Lower lobe of right lung (tissue), 2 donors: ENCODE results near the gene CLPTM1L. TPM values are rescaled to one million over a fixed set of nuclear protein-coding genes. Genes with fewer than 3 reads are reported as not detected.
A peak's percentile ranks its signal among the peaks of the same experiment; 100 is the strongest.

Experiments
- ATAC-seq, 2 donors: fragments of 200-7000 bp; cut with Tn5 transposase; one replicate each; pipeline ENCODE4 v1.9.1; 2020 to 2022; ENCODE audit warnings: mild to moderate bottlenecking in 2 of 2, moderate library complexity in 2 of 2
- DNase-seq: peaks from one replicate; pipeline ENCODE4 v3.0.0-alpha.2; 2020
- H3K27ac ChIP-seq: fragments of 200-600 bp; one replicate; pipeline ENCODE4 v1.8.0; 2022
- H3K27me3 ChIP-seq: fragments of 200-600 bp; one replicate; pipeline ENCODE4 v1.8.0; 2022; ENCODE audit warnings: low read depth
- H3K36me3 ChIP-seq: fragments of 200-600 bp; one replicate; pipeline ENCODE4 v1.8.0; 2022; ENCODE audit warnings: mild to moderate bottlenecking
- H3K4me1 ChIP-seq: fragments of 200-600 bp; one replicate; pipeline ENCODE4 v1.8.0; 2022
- H3K4me3 ChIP-seq: fragments of 200-600 bp; one replicate; pipeline ENCODE4 v1.8.0; 2022; ENCODE audit warnings: mild to moderate bottlenecking
- H3K9me3 ChIP-seq: fragments of 200-600 bp; one replicate; pipeline ENCODE4 v1.8.0; 2022
- intact Hi-C: fragments of 100-400 bp; cut with DNase I; formaldehyde crosslinking; loops from one replicate; pipeline ENCODE4 v1.11.0; 2022
- microRNA-seq: library from miRNA; unstranded; fragments of <30 nt; microRNA quantifications from one replicate; pipeline ENCODE4 v1.2.0, GENCODE V29; 2020; ENCODE audit warnings: borderline number of aligned reads
- total RNA-seq: library from RNA; stranded (reverse); fragmentation: NEBNext Ultra II Directional; extraction: Animal tissue kit (Norgen Biotek cat#: 25700); gene quantifications from one replicate; pipeline ENCODE4 v1.2.1, GENCODE V29; 2021
- TF ChIP-seq, protein P1 (sequence below): fragments of 200-600 bp; IDR thresholded peaks from one replicate; pipeline ENCODE4 v1.8.0; 2022; ENCODE audit warnings: antibody characterized with exemption, mild to moderate bottlenecking
- donor health status: DM: no; HTN: yes; CAD: no; lungs with severe emphysema.

Gene CLPTM1L
- total RNA-seq, 1 donor from 2014 or later, result 135 TPM

DNA sequence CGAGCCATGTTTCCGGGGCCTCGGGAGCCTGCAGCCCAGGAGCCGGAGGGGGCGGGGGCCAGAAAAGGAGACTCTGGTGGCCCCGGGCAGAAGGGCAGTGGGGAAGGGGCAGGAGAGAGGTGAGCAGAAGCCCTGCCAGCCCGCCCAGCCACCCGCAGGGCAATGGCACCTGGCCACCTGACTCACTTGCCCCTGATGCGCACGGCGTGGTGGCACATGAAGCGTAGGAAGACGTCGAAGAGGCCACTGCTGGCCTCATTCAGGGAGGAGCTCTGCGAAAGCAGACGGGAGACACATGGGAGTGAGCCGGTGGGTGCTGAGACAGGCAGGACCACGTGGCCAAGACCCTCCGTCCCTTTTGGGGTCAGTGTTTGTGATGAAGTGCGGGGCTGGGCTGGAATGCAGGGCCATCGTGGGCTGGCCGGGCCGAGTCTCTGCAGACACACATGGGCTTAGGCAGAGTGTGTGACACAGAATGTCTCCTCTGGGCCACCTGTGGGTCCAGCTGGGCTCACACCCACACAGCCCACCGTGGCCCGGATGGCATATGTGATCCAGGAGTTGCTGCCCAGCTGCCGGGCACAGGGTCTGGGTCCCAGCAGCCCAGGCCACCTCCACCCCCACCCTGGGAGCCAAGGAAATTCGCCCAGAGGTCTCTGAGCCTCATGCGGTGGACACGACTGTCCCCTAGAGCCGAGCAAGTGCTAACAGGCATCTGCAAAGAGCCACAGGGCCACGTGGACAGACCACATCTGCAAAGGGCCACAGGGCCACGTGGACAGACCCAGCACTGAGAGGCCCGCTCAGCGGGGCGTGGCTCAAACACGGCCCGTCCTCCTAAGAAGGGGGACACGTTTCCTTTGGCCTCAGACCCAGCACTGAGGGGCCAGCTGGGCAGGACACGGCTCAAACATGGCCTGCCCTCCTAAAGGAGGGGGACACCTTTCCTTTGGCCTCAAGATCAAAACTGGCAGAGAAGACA, 73.7 kb downstream of the CLPTM1L start:
- ATAC-seq (peak in 1 of 2 donors; percentile 33), DNase-seq (no peak)
- Histone ChIP-seq H3K9me3 (no peaks in the 10 kb centered on the region), H3K27me3 (no peaks in the 10 kb centered on the region), H3K4me3 (no peak overlapping the region), H3K4me1 (no peaks in the 10 kb centered on the region), H3K27ac (no peak overlapping the region), H3K36me3 (no peaks in the 10 kb centered on the region)
- TF ChIP-seq, protein P1, sequence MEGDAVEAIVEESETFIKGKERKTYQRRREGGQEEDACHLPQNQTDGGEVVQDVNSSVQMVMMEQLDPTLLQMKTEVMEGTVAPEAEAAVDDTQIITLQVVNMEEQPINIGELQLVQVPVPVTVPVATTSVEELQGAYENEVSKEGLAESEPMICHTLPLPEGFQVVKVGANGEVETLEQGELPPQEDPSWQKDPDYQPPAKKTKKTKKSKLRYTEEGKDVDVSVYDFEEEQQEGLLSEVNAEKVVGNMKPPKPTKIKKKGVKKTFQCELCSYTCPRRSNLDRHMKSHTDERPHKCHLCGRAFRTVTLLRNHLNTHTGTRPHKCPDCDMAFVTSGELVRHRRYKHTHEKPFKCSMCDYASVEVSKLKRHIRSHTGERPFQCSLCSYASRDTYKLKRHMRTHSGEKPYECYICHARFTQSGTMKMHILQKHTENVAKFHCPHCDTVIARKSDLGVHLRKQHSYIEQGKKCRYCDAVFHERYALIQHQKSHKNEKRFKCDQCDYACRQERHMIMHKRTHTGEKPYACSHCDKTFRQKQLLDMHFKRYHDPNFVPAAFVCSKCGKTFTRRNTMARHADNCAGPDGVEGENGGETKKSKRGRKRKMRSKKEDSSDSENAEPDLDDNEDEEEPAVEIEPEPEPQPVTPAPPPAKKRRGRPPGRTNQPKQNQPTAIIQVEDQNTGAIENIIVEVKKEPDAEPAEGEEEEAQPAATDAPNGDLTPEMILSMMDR, result no peak
- intact Hi-C loops, result no loop called here

DNA sequence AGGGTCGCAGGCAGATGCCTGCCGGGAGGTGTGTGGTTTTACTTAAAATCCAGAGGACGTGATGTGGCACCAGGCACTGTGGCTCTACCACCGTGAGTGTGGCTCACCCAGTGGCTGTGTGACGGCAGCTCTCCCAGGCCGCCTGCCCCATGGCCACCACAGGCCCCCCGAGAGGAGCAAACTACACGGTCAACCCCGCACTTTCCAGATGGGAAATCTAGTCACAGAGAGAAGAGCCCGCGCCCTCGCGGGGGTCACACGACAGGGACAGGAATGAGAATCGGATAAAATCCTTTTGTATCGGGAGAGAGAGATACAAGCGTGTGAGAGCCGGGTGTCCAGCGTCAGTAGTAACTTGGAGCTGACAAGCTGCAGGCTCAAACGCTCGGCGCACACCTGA, 74.5 kb downstream of the CLPTM1L start:
- intact Hi-C loops, result no loop called here
- Histone ChIP-seq H3K4me1 (no peaks in the 10 kb centered on the region), H3K27me3 (no peaks in the 10 kb centered on the region), H3K4me3 (no peak overlapping the region), H3K27ac (no peak overlapping the region), H3K9me3 (no peaks in the 10 kb centered on the region), H3K36me3 (no peaks in the 10 kb centered on the region)
- DNase-seq, result no peak
- no peak for ATAC-seq
- TF ChIP-seq, protein P1, result no peak

DNA sequence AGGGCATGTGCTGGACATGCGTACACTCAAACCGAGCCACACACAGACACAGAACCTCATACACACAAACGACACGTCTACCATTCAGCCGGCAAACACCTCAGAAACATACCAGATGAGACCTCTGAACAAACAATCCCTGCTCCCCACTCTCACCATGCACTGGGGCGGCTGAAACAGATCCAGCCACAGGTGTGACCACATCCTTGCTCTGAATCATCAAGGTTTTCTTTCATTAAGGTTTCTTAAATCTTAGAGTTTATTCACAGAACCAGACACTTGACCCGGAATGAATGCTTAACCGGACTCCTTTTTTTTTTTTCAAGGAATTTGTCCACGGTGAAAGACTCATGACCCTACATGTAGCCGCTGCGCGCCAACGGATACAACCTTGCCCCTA, 76.2 kb downstream of the CLPTM1L start:
- no peak overlapping the region for H3K27ac ChIP-seq
- no peaks in the 10 kb centered on the region for H3K36me3 ChIP-seq
- DNase-seq (no peak), ATAC-seq (no peak)
- no peaks in the 10 kb centered on the region for H3K4me1 ChIP-seq
- H3K9me3 ChIP-seq, result no peaks in the 10 kb centered on the region
- no peaks in the 10 kb centered on the region for H3K27me3 ChIP-seq
- TF ChIP-seq, protein P1, result no peak
- no peak overlapping the region for H3K4me3 ChIP-seq
- intact Hi-C loops, result no loop called here

DNA sequence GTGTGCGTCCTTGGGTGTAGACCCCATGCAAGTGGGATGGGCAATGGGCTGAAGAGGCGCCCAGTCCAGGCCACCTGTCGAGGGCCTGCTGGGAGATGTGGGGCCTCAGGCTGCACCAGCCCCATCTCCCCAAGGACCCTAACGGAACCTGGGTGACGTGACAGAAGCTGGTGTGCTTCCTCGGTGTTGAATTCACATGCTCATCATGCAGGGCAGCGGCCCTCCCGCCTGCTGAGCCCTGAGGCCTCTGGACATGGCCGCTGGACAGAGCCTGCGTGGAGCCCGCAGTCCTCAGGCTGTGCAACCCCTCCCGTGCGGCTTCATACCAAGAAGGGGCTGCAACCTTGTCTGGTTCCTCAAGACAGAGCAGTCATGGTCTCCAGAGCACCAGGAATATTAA, 76.8 kb downstream of the CLPTM1L start:
- intact Hi-C loops, result no loop called here
- no peaks in the 10 kb centered on the region for H3K27me3 ChIP-seq
- no peaks in the 10 kb centered on the region for H3K4me1 ChIP-seq
- H3K4me3 ChIP-seq, result no peak overlapping the region
- TF ChIP-seq, protein P1, result no peak
- no peak overlapping the region for H3K27ac ChIP-seq
- no peaks in the 10 kb centered on the region for H3K36me3 ChIP-seq
- DNase-seq (no peak), ATAC-seq (no peak)
- H3K9me3 ChIP-seq, result no peaks in the 10 kb centered on the region

Small RNA genes lying within 50 kb of the gene (microRNA-seq; reads per million reads assigned to microRNA genes)
- gene MIR4457, result not detected

Other genes with a start within 250 kb of the CLPTM1L start
- gene SLC12A7, start 233.0 kb downstream of the CLPTM1L start, total RNA-seq, result 49.5 TPM
- gene SLC6A19, start 143.5 kb downstream of the CLPTM1L start, total RNA-seq, result not detected
- not detected for gene SLC6A18, start 119.7 kb downstream of the CLPTM1L start, total RNA-seq
- not detected for gene TERT, start 50.0 kb downstream of the CLPTM1L start, total RNA-seq
- 0.12 TPM for gene SLC6A3, start 100.3 kb upstream of the CLPTM1L start, total RNA-seq
- 475 TPM for gene LPCAT1, start 178.9 kb upstream of the CLPTM1L start, total RNA-seq